GM23338 (cell line): ENCODE measurements around the gene NFKBIB.

Source experiments
- EZH2phosphoT487 ChIP-seq: fragments of 200-600 bp; sonication (generic); IDR thresholded peaks from one replicate; pipeline ENCODE4 v1.8.1; 2018; ENCODE audit warnings: antibody characterized with exemption; ENCODE audit not compliant: unreplicated experiment
- TF ChIP-seq, protein P1 (sequence below), 2 experiments: fragments of 200-600 bp in 1 of 2; sonication (generic) in 1 of 2; conservative IDR thresholded peaks; 2 replicates each; pipeline versions ENCODE4 v1.5.1 to v1.6.1; 2016 to 2017; ENCODE audit warnings: antibody characterized with exemption in 2 of 2, low read depth in 2 of 2, mild to moderate bottlenecking in 2 of 2, moderate library complexity in 1 of 2

GRCh38 chr19:38869836-38870607 is 29.7 kb upstream of the NFKBIB start:
- TF ChIP-seq, protein P1, sequence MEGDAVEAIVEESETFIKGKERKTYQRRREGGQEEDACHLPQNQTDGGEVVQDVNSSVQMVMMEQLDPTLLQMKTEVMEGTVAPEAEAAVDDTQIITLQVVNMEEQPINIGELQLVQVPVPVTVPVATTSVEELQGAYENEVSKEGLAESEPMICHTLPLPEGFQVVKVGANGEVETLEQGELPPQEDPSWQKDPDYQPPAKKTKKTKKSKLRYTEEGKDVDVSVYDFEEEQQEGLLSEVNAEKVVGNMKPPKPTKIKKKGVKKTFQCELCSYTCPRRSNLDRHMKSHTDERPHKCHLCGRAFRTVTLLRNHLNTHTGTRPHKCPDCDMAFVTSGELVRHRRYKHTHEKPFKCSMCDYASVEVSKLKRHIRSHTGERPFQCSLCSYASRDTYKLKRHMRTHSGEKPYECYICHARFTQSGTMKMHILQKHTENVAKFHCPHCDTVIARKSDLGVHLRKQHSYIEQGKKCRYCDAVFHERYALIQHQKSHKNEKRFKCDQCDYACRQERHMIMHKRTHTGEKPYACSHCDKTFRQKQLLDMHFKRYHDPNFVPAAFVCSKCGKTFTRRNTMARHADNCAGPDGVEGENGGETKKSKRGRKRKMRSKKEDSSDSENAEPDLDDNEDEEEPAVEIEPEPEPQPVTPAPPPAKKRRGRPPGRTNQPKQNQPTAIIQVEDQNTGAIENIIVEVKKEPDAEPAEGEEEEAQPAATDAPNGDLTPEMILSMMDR (conservative IDR thresholded peaks at IDR 0.05; ENCODE audit: low read depth in 2 of 2) = peak; percentile 68 to 82
- no peak for TF ChIP-seq EZH2phosphoT487
